Osteocyte (in vitro differentiated cells): ENCODE data around the gene ALK. TPM values are rescaled to one million over a fixed set of nuclear protein-coding genes. Genes with fewer than 3 reads are reported as not detected.

Source experiments
- DNase-seq: peaks from one replicate; pipeline ENCODE4 v3.0.0; 2021; ENCODE audit warnings: mixed read lengths; ENCODE audit not compliant: unreplicated experiment; ENCODE audit errors: extremely low spot score
- H3K27ac Mint-ChIP-seq: one replicate; pipeline ENCODE4 v1.8.0; 2021; ENCODE audit warnings: mild to moderate bottlenecking, mixed read lengths; ENCODE audit not compliant: unreplicated experiment
- H3K27me3 Mint-ChIP-seq: one replicate; pipeline ENCODE4 v1.8.0; 2021; ENCODE audit warnings: mixed read lengths; ENCODE audit not compliant: unreplicated experiment
- H3K36me3 Mint-ChIP-seq: one replicate; pipeline ENCODE4 v1.8.0; 2021; ENCODE audit warnings: mixed read lengths; ENCODE audit not compliant: unreplicated experiment
- H3K4me1 Mint-ChIP-seq: one replicate; pipeline ENCODE4 v1.8.0; 2021; ENCODE audit warnings: mixed read lengths; ENCODE audit not compliant: unreplicated experiment
- H3K4me3 Mint-ChIP-seq: one replicate; pipeline ENCODE4 v1.8.0; 2021; ENCODE audit warnings: mild to moderate bottlenecking, moderate library complexity, mixed read lengths; ENCODE audit not compliant: unreplicated experiment
- H3K9me3 Mint-ChIP-seq: one replicate; pipeline ENCODE4 v1.8.0; 2021; ENCODE audit warnings: mixed read lengths; ENCODE audit not compliant: unreplicated experiment
- total RNA-seq: library from RNA; stranded (reverse); gene quantifications from 2 replicates; pipeline ENCODE4 v1.2.1, GENCODE V29; 2021
- TF ChIP-seq, protein P1 (sequence below): fragments of 200-600 bp; sonication (generic); IDR thresholded peaks from 2 replicates; pipeline ENCODE4 v1.5.0; 2021; ENCODE audit warnings: antibody characterized with exemption, mild to moderate bottlenecking, moderate library complexity

ALK gene
- total RNA-seq, 1 donor from 2014 or later: not detected

- no peaks in the 10 kb centered on the region for H3K4me1 Mint-ChIP-seq
- no peaks in the 10 kb centered on the region for H3K27me3 Mint-ChIP-seq
- H3K4me3 Mint-ChIP-seq: no peak overlapping the region
- no peak for DNase-seq
- TF ChIP-seq, protein P1, sequence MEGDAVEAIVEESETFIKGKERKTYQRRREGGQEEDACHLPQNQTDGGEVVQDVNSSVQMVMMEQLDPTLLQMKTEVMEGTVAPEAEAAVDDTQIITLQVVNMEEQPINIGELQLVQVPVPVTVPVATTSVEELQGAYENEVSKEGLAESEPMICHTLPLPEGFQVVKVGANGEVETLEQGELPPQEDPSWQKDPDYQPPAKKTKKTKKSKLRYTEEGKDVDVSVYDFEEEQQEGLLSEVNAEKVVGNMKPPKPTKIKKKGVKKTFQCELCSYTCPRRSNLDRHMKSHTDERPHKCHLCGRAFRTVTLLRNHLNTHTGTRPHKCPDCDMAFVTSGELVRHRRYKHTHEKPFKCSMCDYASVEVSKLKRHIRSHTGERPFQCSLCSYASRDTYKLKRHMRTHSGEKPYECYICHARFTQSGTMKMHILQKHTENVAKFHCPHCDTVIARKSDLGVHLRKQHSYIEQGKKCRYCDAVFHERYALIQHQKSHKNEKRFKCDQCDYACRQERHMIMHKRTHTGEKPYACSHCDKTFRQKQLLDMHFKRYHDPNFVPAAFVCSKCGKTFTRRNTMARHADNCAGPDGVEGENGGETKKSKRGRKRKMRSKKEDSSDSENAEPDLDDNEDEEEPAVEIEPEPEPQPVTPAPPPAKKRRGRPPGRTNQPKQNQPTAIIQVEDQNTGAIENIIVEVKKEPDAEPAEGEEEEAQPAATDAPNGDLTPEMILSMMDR: no peak
- no peak overlapping the region for H3K27ac Mint-ChIP-seq
- no peaks in the 10 kb centered on the region for H3K9me3 Mint-ChIP-seq
- no peaks in the 10 kb centered on the region for H3K36me3 Mint-ChIP-seq
Measured at GRCh38 chr2:29871541-29871940, 49.8 kb downstream of the ALK start.

DNA sequence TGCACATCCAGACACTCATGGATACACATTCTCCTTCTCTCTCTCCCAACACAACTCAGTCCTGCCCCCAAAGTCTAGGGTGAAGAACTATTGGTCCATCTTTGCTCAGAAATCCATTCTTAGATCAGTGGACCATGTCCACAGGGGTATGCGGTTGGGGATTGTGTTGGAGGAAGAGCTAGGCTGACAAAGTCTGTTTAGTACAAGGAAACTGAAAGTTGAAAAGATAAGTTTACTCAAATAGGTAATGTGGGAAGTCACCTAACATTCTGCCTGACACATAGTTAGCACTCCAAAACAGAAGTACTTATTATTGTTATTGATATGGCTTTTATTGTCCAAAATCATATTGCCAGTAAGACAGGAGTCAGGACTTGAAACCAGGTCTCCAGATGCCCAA, 55.9 kb downstream of the ALK start:
- DNase-seq: no peak
- Mint-ChIP-seq H3K9me3 (no peaks in the 10 kb centered on the region), H3K27me3 (peaks cover 5% of the 10 kb centered on the region), H3K27ac (no peak overlapping the region), H3K4me1 (no peaks in the 10 kb centered on the region), H3K36me3 (no peaks in the 10 kb centered on the region), H3K4me3 (no peak overlapping the region)
- TF ChIP-seq, protein P1: no peak

- Mint-ChIP-seq H3K27me3 (peaks cover 5% of the 10 kb centered on the region), H3K36me3 (no peaks in the 10 kb centered on the region), H3K27ac (no peak overlapping the region)
Measured at GRCh38 chr2:29864988-29865387, 56.4 kb downstream of the ALK start.

DNA sequence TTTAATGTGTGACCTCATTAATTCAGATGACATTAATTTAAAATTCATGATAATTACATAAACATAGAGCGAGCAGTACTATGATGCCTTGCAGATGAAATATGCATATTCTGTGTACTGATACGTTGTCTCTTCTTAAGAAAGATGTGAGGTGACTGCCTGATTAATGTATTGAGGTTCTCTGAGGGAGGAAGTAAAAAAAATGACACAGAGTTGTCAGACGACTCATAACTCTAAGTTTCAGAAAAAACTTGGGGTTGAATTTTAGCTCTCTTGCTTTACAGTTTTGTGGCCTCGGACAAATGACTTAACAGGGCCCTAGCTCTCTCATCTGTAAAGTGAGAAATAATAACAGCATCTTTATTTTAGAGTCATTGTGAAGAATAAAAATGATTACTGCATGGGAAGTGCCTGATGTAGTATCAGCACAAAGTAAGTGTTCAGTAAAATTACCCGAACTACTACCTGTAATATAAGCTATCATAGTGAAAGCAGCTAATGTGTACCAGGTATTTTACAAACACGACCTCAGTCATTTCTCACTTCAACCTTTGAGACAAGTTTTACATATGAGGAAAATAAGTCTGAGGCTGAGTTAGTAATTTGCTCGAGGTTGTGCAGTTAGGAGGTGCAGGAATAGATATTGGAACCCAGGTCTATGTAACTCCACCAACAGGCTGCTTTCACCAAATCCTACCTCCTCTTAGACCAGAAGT, 65.3 kb downstream of the ALK start:
- TF ChIP-seq, protein P1: no peak
- no peaks in the 10 kb centered on the region for H3K4me1 Mint-ChIP-seq
- H3K9me3 Mint-ChIP-seq: peaks cover 3% of the 10 kb centered on the region
- no peak overlapping the region for H3K27ac Mint-ChIP-seq
- no peaks in the 10 kb centered on the region for H3K36me3 Mint-ChIP-seq
- no peaks in the 10 kb centered on the region for H3K27me3 Mint-ChIP-seq
- no peak for DNase-seq
- no peak overlapping the region for H3K4me3 Mint-ChIP-seq

More at GRCh38 chr2:29864988-29865387, 56.4 kb downstream of the ALK start:
- H3K9me3 Mint-ChIP-seq: no peaks in the 10 kb centered on the region
- H3K4me3 Mint-ChIP-seq: no peak overlapping the region
- no peak for DNase-seq
- TF ChIP-seq, protein P1: no peak
- H3K4me1 Mint-ChIP-seq: no peaks in the 10 kb centered on the region

DNA sequence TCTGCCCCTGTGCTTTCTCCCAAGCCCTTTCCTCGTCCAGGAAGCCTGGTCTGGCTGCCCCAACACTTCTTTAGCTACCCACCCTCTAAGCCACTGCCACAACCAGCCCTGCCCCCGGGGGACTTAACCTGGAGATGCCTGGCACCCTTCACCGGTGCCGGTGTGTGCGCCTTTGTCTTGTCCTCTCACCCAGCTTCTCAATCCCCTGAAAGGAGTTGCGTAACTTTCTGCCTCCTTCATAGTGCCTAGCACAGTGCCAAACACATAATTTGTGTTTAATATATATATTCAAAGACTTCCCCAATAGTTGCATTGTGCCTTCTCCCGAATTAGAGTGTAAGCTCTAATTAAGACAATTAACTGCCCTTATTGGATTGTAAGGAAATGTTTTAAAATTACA, 70.6 kb downstream of the ALK start:
- no peak overlapping the region for H3K4me3 Mint-ChIP-seq
- TF ChIP-seq, protein P1: no peak
- no peaks in the 10 kb centered on the region for H3K36me3 Mint-ChIP-seq
- no peaks in the 10 kb centered on the region for H3K4me1 Mint-ChIP-seq
- peaks cover 1% of the 10 kb centered on the region for H3K9me3 Mint-ChIP-seq
- no peak for DNase-seq
- no peaks in the 10 kb centered on the region for H3K27me3 Mint-ChIP-seq
- H3K27ac Mint-ChIP-seq: no peak overlapping the region
